NCI-H510A treated with DMSO at 0.1 percent for 48 hours (cell line): ENCODE measurements around the gene MAP1LC3B.
A peak's percentile ranks its signal among the peaks of the same experiment; 100 is the strongest.

ENCODE experiments used
- DNase-seq: peaks from one replicate; lab custom pipeline; 2025; lab: John Stamatoyannopoulos, UW

The MAP1LC3B gene

GRCh38 chr16:87391950-87392820 lies at the start of gene MAP1LC3B:
MAP1LC3B (plus strand) TSS chr16:87392336; CDS start chr16:87392428, 92 bp downstream.
- DNase-seq, result peak; percentile 85

- no peak for DNase-seq
Observed at GRCh38 chr16:87342504-87342903, 49.6 kb upstream of the MAP1LC3B start.

GRCh38 chr16:87342978-87343752 lies 49.0 kb upstream of the MAP1LC3B start:
- no peak for DNase-seq

GRCh38 chr16:87343753-87344050 lies 48.4 kb upstream of the MAP1LC3B start:
- no peak for DNase-seq

- DNase-seq, result no peak
Observed at GRCh38 chr16:87344165-87344930, 47.8 kb upstream of the MAP1LC3B start.

GRCh38 chr16:87344931-87345631 lies 47.1 kb upstream of the MAP1LC3B start:
- DNase-seq, result peak; percentile 49

- no peak for DNase-seq
Observed at GRCh38 chr16:87345726-87346424, 46.3 kb upstream of the MAP1LC3B start.

- no peak for DNase-seq
Observed at GRCh38 chr16:87346517-87347060, 45.5 kb upstream of the MAP1LC3B start.

- no peak for DNase-seq
Observed at GRCh38 chr16:87347932-87348615, 44.1 kb upstream of the MAP1LC3B start.

- DNase-seq, result no peak
Observed at GRCh38 chr16:87348616-87349157, 43.4 kb upstream of the MAP1LC3B start.

- DNase-seq, result no peak
Observed at GRCh38 chr16:87350031-87350430, 42.1 kb upstream of the MAP1LC3B start.

GRCh38 chr16:87350681-87351319 lies 41.3 kb upstream of the MAP1LC3B start:
- no peak for DNase-seq

- DNase-seq, result no peak
Observed at GRCh38 chr16:87351320-87351698, 40.8 kb upstream of the MAP1LC3B start.

GRCh38 chr16:87352818-87353217 lies 39.3 kb upstream of the MAP1LC3B start:
- no peak for DNase-seq

GRCh38 chr16:87353613-87354012 lies 38.5 kb upstream of the MAP1LC3B start:
- no peak for DNase-seq

GRCh38 chr16:87356491-87356853 lies 35.7 kb upstream of the MAP1LC3B start:
- DNase-seq, result no peak

GRCh38 chr16:87358250-87358649 lies 33.9 kb upstream of the MAP1LC3B start:
- no peak for DNase-seq

- DNase-seq, result no peak
Observed at GRCh38 chr16:87358696-87359095, 33.4 kb upstream of the MAP1LC3B start.

GRCh38 chr16:87359121-87359520 lies 33.0 kb upstream of the MAP1LC3B start:
- no peak for DNase-seq
